ENCODE data around the gene ZNF420. TPM values are rescaled to one million over a fixed set of nuclear protein-coding genes. Genes with fewer than 3 reads are reported as not detected.
"Not testable (repeated sequence)": the region's sequence is repeated elsewhere in the genome, so short reads cannot be mapped to it uniquely, and the experiment has no call there.

The ZNF420 gene
- total and polyA plus RNA-seq, 2 experiments from 2014 or later, result 6.0 to 12.9 TPM

DNA sequence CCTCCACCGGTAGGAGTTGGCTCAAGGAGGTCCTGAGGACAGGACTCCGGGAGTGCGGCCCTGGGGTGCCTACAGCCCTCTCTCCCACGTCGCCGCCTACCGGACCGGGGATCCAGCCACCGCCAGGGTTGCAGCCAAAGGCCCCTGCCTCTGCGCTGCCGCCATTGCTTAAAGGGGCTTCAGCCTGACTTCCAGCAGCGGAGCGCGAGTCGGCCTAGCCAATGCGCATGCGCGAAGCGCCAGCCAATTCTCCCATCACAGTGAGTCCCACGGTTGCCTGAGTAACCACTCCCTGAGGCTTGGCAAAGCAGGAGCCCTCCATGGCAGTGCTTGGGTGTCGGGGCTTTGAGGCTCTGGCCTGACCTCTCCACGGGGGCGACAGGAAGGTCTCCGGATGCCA is 21.5 kb upstream of the ZNF420 start:
- Histone ChIP-seq H3K27me3 (no peaks in the 10 kb centered on the region), H3K4me3 (no peak overlapping the region), H3K4me1 (ENCODE audit: insufficient read depth) (no peaks in the 10 kb centered on the region), H3K4me2 (no peak overlapping the region), H2AFZ (no peak overlapping the region), H3K79me2 (no peaks in the 10 kb centered on the region), H4K20me1 (ENCODE audit: insufficient read depth, poor library complexity, severe bottlenecking) (no peaks in the 10 kb centered on the region), H3K9me3 (ENCODE audit: low read depth) (no peaks in the 10 kb centered on the region), H3K27ac (no peak overlapping the region), H3K36me3 (replicated peaks; ENCODE audit: insufficient read depth, low read depth) (no peaks in the 10 kb centered on the region), H3K9me2 (replicated peaks; ENCODE audit: insufficient read depth) (no peaks in the 10 kb centered on the region)
- 91% methylated on average over 24 of the region's 24 CpGs for WGBS (ENCODE audit: low lambda C conversion rate, missing lambda C conversion rate)
- TF ChIP-seq EZH2 (IDR thresholded peaks at IDR 0.05; ENCODE audit: borderline replicate concordance) (no peak), EZH2phosphoT487 (IDR thresholded peaks at IDR 0.05; ENCODE audit: low read depth, severe bottlenecking, unreplicated experiment) (no peak)
- TF ChIP-seq, protein P1, sequence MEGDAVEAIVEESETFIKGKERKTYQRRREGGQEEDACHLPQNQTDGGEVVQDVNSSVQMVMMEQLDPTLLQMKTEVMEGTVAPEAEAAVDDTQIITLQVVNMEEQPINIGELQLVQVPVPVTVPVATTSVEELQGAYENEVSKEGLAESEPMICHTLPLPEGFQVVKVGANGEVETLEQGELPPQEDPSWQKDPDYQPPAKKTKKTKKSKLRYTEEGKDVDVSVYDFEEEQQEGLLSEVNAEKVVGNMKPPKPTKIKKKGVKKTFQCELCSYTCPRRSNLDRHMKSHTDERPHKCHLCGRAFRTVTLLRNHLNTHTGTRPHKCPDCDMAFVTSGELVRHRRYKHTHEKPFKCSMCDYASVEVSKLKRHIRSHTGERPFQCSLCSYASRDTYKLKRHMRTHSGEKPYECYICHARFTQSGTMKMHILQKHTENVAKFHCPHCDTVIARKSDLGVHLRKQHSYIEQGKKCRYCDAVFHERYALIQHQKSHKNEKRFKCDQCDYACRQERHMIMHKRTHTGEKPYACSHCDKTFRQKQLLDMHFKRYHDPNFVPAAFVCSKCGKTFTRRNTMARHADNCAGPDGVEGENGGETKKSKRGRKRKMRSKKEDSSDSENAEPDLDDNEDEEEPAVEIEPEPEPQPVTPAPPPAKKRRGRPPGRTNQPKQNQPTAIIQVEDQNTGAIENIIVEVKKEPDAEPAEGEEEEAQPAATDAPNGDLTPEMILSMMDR (IDR thresholded peaks at IDR 0.05; ENCODE audit: poor library complexity), result no peak
- no peak for DNase-seq (ENCODE audit: low spot score)

DNA sequence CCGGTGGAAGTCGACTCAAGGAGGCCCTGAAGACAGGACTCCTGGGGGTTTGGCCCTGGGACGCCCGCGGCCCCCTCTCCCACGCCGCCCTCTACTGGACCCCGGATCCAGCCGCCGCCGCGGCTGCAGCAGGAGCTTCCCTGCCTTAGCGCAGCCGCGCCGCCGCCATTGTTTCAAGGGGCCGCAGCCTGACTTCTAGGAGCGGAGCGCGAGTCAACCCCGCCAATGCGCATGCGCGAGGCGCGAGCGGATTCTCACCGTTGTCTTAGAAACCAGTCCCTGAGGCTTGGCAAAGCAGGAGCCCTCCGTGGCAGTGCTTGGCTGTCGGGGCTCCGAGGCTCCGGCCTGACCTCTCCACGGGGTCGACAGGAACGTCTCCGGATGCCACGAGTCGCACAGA is 19.1 kb upstream of the ZNF420 start:
- DNase-seq (ENCODE audit: low spot score), result no peak
- no peaks in the 10 kb centered on the region for H4K20me1 ChIP-seq (ENCODE audit: insufficient read depth, poor library complexity, severe bottlenecking)
- H3K4me3 ChIP-seq, result no peak overlapping the region
- no peak overlapping the region for H3K27ac ChIP-seq
- no peak overlapping the region for H3K4me2 ChIP-seq
- H3K4me1 ChIP-seq (ENCODE audit: insufficient read depth), result no peaks in the 10 kb centered on the region
- 96% methylated on average over 38 of the region's 39 CpGs for WGBS (ENCODE audit: low lambda C conversion rate, missing lambda C conversion rate)
- no peak overlapping the region for H2AFZ ChIP-seq
- H3K36me3 ChIP-seq (replicated peaks; ENCODE audit: insufficient read depth, low read depth), result no peaks in the 10 kb centered on the region
- no peaks in the 10 kb centered on the region for H3K9me2 ChIP-seq (replicated peaks; ENCODE audit: insufficient read depth)
- TF ChIP-seq EZH2phosphoT487 (IDR thresholded peaks at IDR 0.05; ENCODE audit: low read depth, severe bottlenecking, unreplicated experiment) (no peak), EZH2 (IDR thresholded peaks at IDR 0.05; ENCODE audit: borderline replicate concordance) (no peak)
- TF ChIP-seq, protein P1 (IDR thresholded peaks at IDR 0.05; ENCODE audit: poor library complexity), result no peak
- H3K27me3 ChIP-seq, result no peaks in the 10 kb centered on the region
- H3K9me3 ChIP-seq (ENCODE audit: low read depth), result no peaks in the 10 kb centered on the region
- no peaks in the 10 kb centered on the region for H3K79me2 ChIP-seq

DNA sequence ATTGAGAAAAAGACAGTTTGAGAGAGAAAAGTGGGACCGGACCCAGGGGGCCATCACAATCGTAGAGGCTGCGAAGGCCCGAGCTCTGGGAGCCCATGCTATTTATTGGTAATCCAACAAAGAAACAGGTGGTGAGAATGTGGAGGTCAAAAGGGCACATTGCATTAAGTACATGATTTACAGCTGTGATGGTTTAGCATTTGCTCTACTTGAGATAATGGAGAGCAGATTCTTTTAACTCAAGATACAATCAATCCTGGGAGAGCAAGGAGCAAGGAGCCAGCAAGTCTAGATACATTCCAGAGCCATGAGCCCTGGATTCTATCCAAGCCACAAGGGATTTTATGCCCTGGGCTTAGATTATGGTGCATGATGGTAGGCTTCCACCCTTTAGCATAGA is 13.3 kb upstream of the ZNF420 start:
- not testable (repeated sequence) for H2AFZ ChIP-seq; H3K27me3 ChIP-seq; H3K4me3 ChIP-seq; H3K27ac ChIP-seq; H3K4me2 ChIP-seq; H3K79me2 ChIP-seq; H3K4me1 ChIP-seq (ENCODE audit: insufficient read depth); H3K9me2 ChIP-seq (replicated peaks; ENCODE audit: insufficient read depth); DNase-seq (ENCODE audit: low spot score); H4K20me1 ChIP-seq (ENCODE audit: insufficient read depth, poor library complexity, severe bottlenecking); H3K36me3 ChIP-seq (replicated peaks; ENCODE audit: insufficient read depth, low read depth); H3K9me3 ChIP-seq (ENCODE audit: low read depth)
- 92% methylated on average over 4 of the region's 4 CpGs for WGBS (ENCODE audit: low lambda C conversion rate, missing lambda C conversion rate)

GRCh38 chr19:37074111-37074510 is 4.1 kb upstream of the ZNF420 start:
- Histone ChIP-seq H3K79me2 (peaks cover 9% of the 10 kb centered on the region), H3K4me2 (no peak overlapping the region), H3K27ac (no peak overlapping the region), H3K4me1 (ENCODE audit: insufficient read depth) (peaks cover 1% of the 10 kb centered on the region), H3K9me2 (replicated peaks; ENCODE audit: insufficient read depth) (no peaks in the 10 kb centered on the region), H3K36me3 (replicated peaks; ENCODE audit: insufficient read depth, low read depth) (no peaks in the 10 kb centered on the region), H4K20me1 (ENCODE audit: insufficient read depth, poor library complexity, severe bottlenecking) (no peaks in the 10 kb centered on the region), H3K27me3 (no peaks in the 10 kb centered on the region), H3K4me3 (no peak overlapping the region), H2AFZ (no peak overlapping the region), H3K9me3 (ENCODE audit: low read depth) (peaks cover 3% of the 10 kb centered on the region)
- DNase-seq (ENCODE audit: low spot score), result no peak
- TF ChIP-seq, protein P1 (IDR thresholded peaks at IDR 0.05; ENCODE audit: poor library complexity), result no peak
- TF ChIP-seq EZH2phosphoT487 (IDR thresholded peaks at IDR 0.05; ENCODE audit: low read depth, severe bottlenecking, unreplicated experiment), result no peak
- TF ChIP-seq EZH2 (IDR thresholded peaks at IDR 0.05; ENCODE audit: borderline replicate concordance), result no peak
